HG02571 (cell line): ENCODE measurements around the gene GYG2.
"Not testable (repeated sequence)": the region's sequence is repeated elsewhere in the genome, so short reads cannot be mapped to it uniquely, and the experiment has no call there.

ENCODE experiments used
- ATAC-seq: cut with Tn5 transposase; IDR thresholded peaks from one replicate; pipeline ENCODE4 v1.9.1; 2021; ENCODE audit warnings: mild to moderate bottlenecking, moderate library complexity; ENCODE audit not compliant: unreplicated experiment

The GYG2 gene

GRCh38 chrX:2867206-2867605 lies 38.5 kb downstream of the GYG2 start:
- ATAC-seq, result no peak

GRCh38 chrX:2870650-2871049 lies 41.9 kb downstream of the GYG2 start:
- no peak for ATAC-seq

GRCh38 chrX:2871831-2872230 lies 43.1 kb downstream of the GYG2 start:
- ATAC-seq, result no peak

GRCh38 chrX:2872671-2873277 lies 44.0 kb downstream of the GYG2 start:
- ATAC-seq, result no peak

GRCh38 chrX:2874222-2875135 lies 45.7 kb downstream of the GYG2 start:
- ATAC-seq, result no peak

GRCh38 chrX:2875136-2875481 lies 46.4 kb downstream of the GYG2 start:
- no peak for ATAC-seq

- ATAC-seq, result no peak
Observed at GRCh38 chrX:2875798-2876399, 47.2 kb downstream of the GYG2 start.

GRCh38 chrX:2878563-2878962 lies 49.8 kb downstream of the GYG2 start:
- ATAC-seq, result no peak

- no peak for ATAC-seq
Observed at GRCh38 chrX:2879670-2880069, 50.9 kb downstream of the GYG2 start.

- no peak for ATAC-seq
Observed at GRCh38 chrX:2883770-2884169, 55.0 kb downstream of the GYG2 start.

- ATAC-seq, result no peak
Observed at GRCh38 chrX:2888309-2888708, 59.6 kb downstream of the GYG2 start.

GRCh38 chrX:2889045-2889605 lies 60.4 kb downstream of the GYG2 start:
- ATAC-seq, result no peak

- not testable (repeated sequence) for ATAC-seq
Observed at GRCh38 chrX:2889706-2890490, 61.2 kb downstream of the GYG2 start.

- ATAC-seq, result not testable (repeated sequence)
Observed at GRCh38 chrX:2890536-2891460, 62.1 kb downstream of the GYG2 start.

GRCh38 chrX:2892816-2893215 lies 64.1 kb downstream of the GYG2 start:
- ATAC-seq, result no peak

- ATAC-seq, result no peak
Observed at GRCh38 chrX:2894885-2895292, 66.2 kb downstream of the GYG2 start.

- no peak for ATAC-seq
Observed at GRCh38 chrX:2897311-2897689, 68.6 kb downstream of the GYG2 start.

- not testable (repeated sequence) for ATAC-seq
Observed at GRCh38 chrX:2897690-2898623, 69.2 kb downstream of the GYG2 start.
